Measurements from ENCODE around the gene MBD3.
A peak's percentile ranks its signal among the peaks of the same experiment; 100 is the strongest.
"Not testable (repeated sequence)": the region's sequence is repeated elsewhere in the genome, so short reads cannot be mapped to it uniquely, and the experiment has no call there.

The MBD3 gene, protein sequence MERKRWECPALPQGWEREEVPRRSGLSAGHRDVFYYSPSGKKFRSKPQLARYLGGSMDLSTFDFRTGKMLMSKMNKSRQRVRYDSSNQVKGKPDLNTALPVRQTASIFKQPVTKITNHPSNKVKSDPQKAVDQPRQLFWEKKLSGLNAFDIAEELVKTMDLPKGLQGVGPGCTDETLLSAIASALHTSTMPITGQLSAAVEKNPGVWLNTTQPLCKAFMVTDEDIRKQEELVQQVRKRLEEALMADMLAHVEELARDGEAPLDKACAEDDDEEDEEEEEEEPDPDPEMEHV

DNA sequence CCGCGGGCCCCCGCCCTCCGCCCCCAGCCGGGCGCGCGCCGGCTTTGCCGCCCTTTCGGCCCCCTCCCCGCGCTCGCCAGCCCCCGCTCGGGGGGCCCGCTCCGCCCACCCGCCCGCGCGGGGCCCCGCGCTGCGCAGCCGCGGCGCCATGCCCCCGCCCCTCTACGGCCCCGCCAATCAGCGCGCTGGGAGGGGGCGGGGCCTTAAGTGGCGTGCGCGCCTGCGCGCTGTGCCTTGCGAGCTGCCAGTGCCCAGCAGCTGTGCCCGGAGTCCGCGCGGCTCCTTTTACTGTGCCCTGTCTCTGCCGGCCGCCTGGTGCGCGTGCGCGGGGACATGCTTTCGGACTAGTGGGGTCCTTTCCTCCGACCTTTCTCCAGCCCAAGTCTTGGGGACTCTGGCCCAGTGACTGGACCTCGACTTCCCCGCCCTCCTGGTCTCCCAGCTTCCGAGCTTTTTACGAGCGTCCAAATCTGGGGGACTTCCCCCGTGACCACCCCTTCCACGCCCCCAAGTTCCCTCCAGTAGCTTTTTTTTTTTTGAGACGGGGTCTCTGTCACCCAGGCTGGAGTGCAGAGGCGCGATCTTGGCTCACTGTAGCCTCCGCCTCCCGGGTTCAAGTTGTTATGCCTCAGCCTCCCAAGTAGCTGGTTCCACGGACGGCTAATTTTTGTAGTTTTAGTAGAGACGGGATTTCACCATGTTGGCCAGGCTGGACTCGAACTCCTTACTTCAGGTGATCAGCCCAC lies at the start of gene MBD3:
MBD3 (minus strand) TSS at position 111 of the 746 bp plus-strand sequence. CDS start 234 bp downstream, outside the sequence.
- Histone ChIP-seq H3K27me3 (ENCODE audit: insufficient read depth, low read depth) (no peaks in the 10 kb centered on the region), H3K27ac (peak within 1 kb of the TSS; percentile 99), H2AFZ (ENCODE audit: low read depth) (peak within 1 kb of the TSS; percentile 78), H3K4me1 (ENCODE audit: low read depth, poor library complexity, severe bottlenecking) (peaks cover 20% of the 10 kb centered on the region), H3K36me3 (ENCODE audit: insufficient read depth) (no peaks in the 10 kb centered on the region), H3K79me2 (ENCODE audit: insufficient read depth, low read depth) (peaks cover 42% of the 10 kb centered on the region), H4K20me1 (ENCODE audit: insufficient read depth) (no peaks in the 10 kb centered on the region), H3K4me2 (peak within 1 kb of the TSS; percentile 82), H3K9ac (peak within 1 kb of the TSS; percentile 100), H3K4me3 (IDR thresholded peaks at IDR 0.05; ENCODE audit: insufficient read depth, low read depth, low read length) (peak within 1 kb of the TSS; percentile 56)
- TF ChIP-seq, protein P1, sequence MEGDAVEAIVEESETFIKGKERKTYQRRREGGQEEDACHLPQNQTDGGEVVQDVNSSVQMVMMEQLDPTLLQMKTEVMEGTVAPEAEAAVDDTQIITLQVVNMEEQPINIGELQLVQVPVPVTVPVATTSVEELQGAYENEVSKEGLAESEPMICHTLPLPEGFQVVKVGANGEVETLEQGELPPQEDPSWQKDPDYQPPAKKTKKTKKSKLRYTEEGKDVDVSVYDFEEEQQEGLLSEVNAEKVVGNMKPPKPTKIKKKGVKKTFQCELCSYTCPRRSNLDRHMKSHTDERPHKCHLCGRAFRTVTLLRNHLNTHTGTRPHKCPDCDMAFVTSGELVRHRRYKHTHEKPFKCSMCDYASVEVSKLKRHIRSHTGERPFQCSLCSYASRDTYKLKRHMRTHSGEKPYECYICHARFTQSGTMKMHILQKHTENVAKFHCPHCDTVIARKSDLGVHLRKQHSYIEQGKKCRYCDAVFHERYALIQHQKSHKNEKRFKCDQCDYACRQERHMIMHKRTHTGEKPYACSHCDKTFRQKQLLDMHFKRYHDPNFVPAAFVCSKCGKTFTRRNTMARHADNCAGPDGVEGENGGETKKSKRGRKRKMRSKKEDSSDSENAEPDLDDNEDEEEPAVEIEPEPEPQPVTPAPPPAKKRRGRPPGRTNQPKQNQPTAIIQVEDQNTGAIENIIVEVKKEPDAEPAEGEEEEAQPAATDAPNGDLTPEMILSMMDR (conservative IDR thresholded peaks at IDR 0.05; ENCODE audit: low read depth, low read length): no peak

DNA sequence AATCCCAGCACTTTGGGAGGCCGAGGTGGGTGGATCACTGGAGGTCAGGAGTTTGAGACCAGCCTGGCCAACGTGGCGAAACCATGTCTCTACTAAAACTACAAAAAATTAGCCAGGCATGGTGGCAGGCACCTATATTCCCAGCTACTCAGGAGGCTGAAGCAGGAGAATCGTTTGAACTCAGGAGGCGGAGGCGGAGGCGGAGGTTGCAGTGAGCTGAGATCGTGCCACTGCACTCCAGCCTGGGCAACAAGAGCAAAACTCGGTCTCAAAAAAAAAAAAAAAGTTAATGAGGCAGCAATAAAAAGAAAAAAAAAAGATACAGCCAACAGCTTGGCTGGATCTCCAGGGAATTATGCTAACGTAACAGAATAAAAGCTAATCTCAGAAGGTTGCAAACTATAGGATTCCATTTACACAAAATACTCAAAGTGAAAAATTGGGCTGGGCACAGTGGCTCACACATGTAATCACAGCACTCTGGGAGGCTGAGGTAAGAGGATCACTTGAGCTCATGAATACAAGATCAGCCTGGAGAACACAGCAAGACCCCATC lies 48.3 kb upstream of the MBD3 start:
- H3K9ac ChIP-seq; H4K20me1 ChIP-seq (ENCODE audit: insufficient read depth): not testable (repeated sequence)
- peaks cover 49% of the 10 kb centered on the region; the same call in 1 of the 2 replicates for H3K79me2 ChIP-seq (ENCODE audit: insufficient read depth, low read depth)

DNA sequence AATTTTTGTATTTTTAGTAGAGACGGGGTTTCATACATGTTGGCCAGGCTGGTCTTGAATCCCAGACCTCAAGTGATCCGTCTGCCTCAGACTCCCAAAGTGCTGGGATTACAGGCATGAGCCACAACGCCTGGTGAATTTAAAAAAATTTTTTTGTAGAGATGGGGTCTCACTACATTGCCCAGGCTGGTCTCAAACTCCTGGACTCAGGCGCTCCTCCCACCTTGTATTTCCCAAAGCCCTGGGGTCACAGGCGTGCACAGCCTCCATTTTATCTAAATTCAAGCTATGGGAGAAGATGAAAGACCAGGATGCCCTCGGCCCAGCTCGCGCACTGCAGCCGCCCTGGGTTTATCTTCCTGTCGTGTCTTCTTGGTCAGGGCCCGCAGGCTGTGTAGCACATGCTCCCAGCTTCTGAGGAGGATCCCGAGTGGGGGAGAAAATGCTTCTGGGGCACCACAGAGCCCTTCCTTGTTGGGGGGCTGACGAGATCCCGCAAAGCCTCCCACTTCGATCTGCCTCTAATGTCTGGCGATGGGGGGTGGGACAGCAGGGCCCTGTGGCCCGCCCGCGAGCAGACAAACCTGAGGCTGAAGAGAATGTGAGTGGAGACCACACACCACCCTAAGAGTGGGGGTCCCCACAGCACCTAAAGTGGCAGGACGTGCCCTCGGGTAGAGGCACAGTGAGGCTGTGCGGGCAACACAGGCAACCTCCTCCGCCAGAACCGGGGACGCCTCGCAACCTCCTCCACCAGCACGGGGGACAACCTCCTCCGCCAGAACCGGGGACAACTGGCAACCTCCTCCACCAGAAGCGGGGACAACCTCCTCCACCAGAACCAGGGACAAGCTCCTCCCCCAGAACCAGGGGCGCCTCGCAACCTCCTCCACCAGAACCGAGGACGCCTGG lies 43.9 kb upstream of the MBD3 start:
- H3K4me3 ChIP-seq (IDR thresholded peaks at IDR 0.05; ENCODE audit: insufficient read depth, low read depth, low read length): no peak overlapping the region
- no peak overlapping the region for H3K27ac ChIP-seq
- H3K79me2 ChIP-seq (ENCODE audit: insufficient read depth, low read depth): peaks cover 57% of the 10 kb centered on the region; the same call in 1 of the 2 replicates
- H3K27me3 ChIP-seq (ENCODE audit: insufficient read depth, low read depth): no peaks in the 10 kb centered on the region
- H3K4me1 ChIP-seq (ENCODE audit: low read depth, poor library complexity, severe bottlenecking): no peaks in the 10 kb centered on the region
- H2AFZ ChIP-seq (ENCODE audit: low read depth): no peak overlapping the region
- H4K20me1 ChIP-seq (ENCODE audit: insufficient read depth): no peaks in the 10 kb centered on the region
- H3K4me2 ChIP-seq: no peak overlapping the region
- TF ChIP-seq, protein P1 (conservative IDR thresholded peaks at IDR 0.05; ENCODE audit: low read depth, low read length): no peak
- no peak overlapping the region for H3K9ac ChIP-seq
- H3K36me3 ChIP-seq (ENCODE audit: insufficient read depth): peaks cover 3% of the 10 kb centered on the region; the same call in 1 of the 2 replicates

More for the DNA sequence above, 48.3 kb upstream of the MBD3 start:
- H3K27ac ChIP-seq; H3K4me1 ChIP-seq (ENCODE audit: low read depth, poor library complexity, severe bottlenecking); H2AFZ ChIP-seq (ENCODE audit: low read depth); H3K36me3 ChIP-seq (ENCODE audit: insufficient read depth); H3K4me3 ChIP-seq (IDR thresholded peaks at IDR 0.05; ENCODE audit: insufficient read depth, low read depth, low read length); H3K27me3 ChIP-seq (ENCODE audit: insufficient read depth, low read depth); H3K4me2 ChIP-seq: not testable (repeated sequence)

DNA sequence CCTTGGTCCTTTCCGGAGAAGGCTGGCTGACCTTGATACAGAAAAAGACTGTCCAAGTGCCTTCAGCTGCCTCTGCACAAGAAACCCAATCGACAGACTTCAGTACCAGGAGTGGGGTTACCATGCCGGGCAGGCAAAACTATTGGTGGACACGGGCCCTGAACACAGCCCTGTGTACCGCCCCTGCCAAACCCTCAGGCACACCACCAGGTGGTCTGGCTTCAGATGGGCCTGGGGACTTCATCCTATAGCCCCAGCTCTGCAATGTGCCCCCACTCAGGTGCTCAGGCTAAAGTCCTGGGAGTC lies 42.2 kb upstream of the MBD3 start:
- no peak overlapping the region for H3K4me2 ChIP-seq
- no peak overlapping the region for H3K4me3 ChIP-seq (IDR thresholded peaks at IDR 0.05; ENCODE audit: insufficient read depth, low read depth, low read length)
- H4K20me1 ChIP-seq (ENCODE audit: insufficient read depth): no peaks in the 10 kb centered on the region
- H3K4me1 ChIP-seq (ENCODE audit: low read depth, poor library complexity, severe bottlenecking): no peaks in the 10 kb centered on the region
- peaks cover 48% of the 10 kb centered on the region; the same call in 1 of the 2 replicates for H3K79me2 ChIP-seq (ENCODE audit: insufficient read depth, low read depth)
- no peaks in the 10 kb centered on the region for H3K27me3 ChIP-seq (ENCODE audit: insufficient read depth, low read depth)
- H3K27ac ChIP-seq: no peak overlapping the region
- TF ChIP-seq, protein P1 (conservative IDR thresholded peaks at IDR 0.05; ENCODE audit: low read depth, low read length): no peak
- H3K36me3 ChIP-seq (ENCODE audit: insufficient read depth): peaks cover 3% of the 10 kb centered on the region; the same call in 1 of the 2 replicates
- H2AFZ ChIP-seq (ENCODE audit: low read depth): no peak overlapping the region
- H3K9ac ChIP-seq: no peak overlapping the region

All from KMS-11 (cell line).